GM12801 (cell line): Measurements from ENCODE around the gene COA8.

Experiments
- CTCF ChIP-seq: IDR thresholded peaks from one replicate; pipeline ENCODE4 v1.5.1; 2011; ENCODE audit warnings: control low read depth; ENCODE audit not compliant: insufficient read length; ENCODE audit errors: extremely low read depth

The COA8 gene

GRCh38 chr14:103528146-103528586 lies 34.6 kb upstream of the COA8 start:
- TF ChIP-seq CTCF = no peak

- no peak for TF ChIP-seq CTCF
Measured at GRCh38 chr14:103528587-103529382, 34.0 kb upstream of the COA8 start, which contains the start of gene TRMT61A. Gene TRMT61A (plus strand): TSS chr14:103529196. CDS start chr14:103529979, 783 bp downstream.

GRCh38 chr14:103529383-103530365 lies 33.1 kb upstream of the COA8 start:
- TF ChIP-seq CTCF = no peak

- TF ChIP-seq CTCF = no peak
Measured at GRCh38 chr14:103530390-103530789, 32.4 kb upstream of the COA8 start.

- TF ChIP-seq CTCF = no peak
Measured at GRCh38 chr14:103530831-103531230, 31.9 kb upstream of the COA8 start.

GRCh38 chr14:103531421-103532215 lies 31.1 kb upstream of the COA8 start:
- TF ChIP-seq CTCF = no peak
